ENCODE data around the gene NELL1. TPM values are rescaled to one million over a fixed set of nuclear protein-coding genes. Genes with fewer than 3 reads are reported as not detected.

NELL1 gene
- total RNA-seq, 2 donors from 2014 or later = 1.8 to 10.3 TPM

GRCh38 chr11:21465203-21465602 lies 795.8 kb downstream of the NELL1 start:
- TF ChIP-seq POLR2A (IDR thresholded peaks at IDR 0.05) (no peak), CTCF (IDR thresholded peaks at IDR 0.05) (no peak), POLR2AphosphoS5 (IDR thresholded peaks at IDR 0.05) (no peak)
- Histone ChIP-seq H3K27ac (no peak overlapping the region), H3K36me3 (no peaks in the 10 kb centered on the region), H3K4me1 (replicated peaks) (no peaks in the 10 kb centered on the region), H3K9me3 (no peaks in the 10 kb centered on the region), H3K4me3 (no peak overlapping the region), H3K27me3 (replicated peaks; ENCODE audit: insufficient read depth) (no peaks in the 10 kb centered on the region)
- intact Hi-C loops (cut with DNase I) = no loop called here
- DNase-seq (ENCODE audit: low spot score) = no peak
- 92% methylated on average over 1 of the region's 1 CpG for WGBS

GRCh38 chr11:21465920-21466319 lies 796.5 kb downstream of the NELL1 start:
- H3K27me3 ChIP-seq (replicated peaks; ENCODE audit: insufficient read depth) = no peaks in the 10 kb centered on the region
- no peak overlapping the region for H3K27ac ChIP-seq
- no peaks in the 10 kb centered on the region for H3K4me1 ChIP-seq (replicated peaks)
- no peak for TF ChIP-seq CTCF (IDR thresholded peaks at IDR 0.05)
- no peak for TF ChIP-seq POLR2A (IDR thresholded peaks at IDR 0.05)
- TF ChIP-seq POLR2AphosphoS5 (IDR thresholded peaks at IDR 0.05) = no peak
- WGBS = 88% methylated on average over 4 of the region's 4 CpGs
- no peak overlapping the region for H3K4me3 ChIP-seq
- no peaks in the 10 kb centered on the region for H3K9me3 ChIP-seq
- intact Hi-C loops (cut with DNase I) = no loop called here
- no peaks in the 10 kb centered on the region for H3K36me3 ChIP-seq
- DNase-seq (ENCODE audit: low spot score) = no peak

GRCh38 chr11:21470521-21470920 lies 801.1 kb downstream of the NELL1 start:
- no peak for DNase-seq (ENCODE audit: low spot score)
- intact Hi-C loops (cut with DNase I) = no loop called here
- Histone ChIP-seq H3K27me3 (replicated peaks; ENCODE audit: insufficient read depth) (no peaks in the 10 kb centered on the region), H3K27ac (no peak overlapping the region), H3K4me3 (no peak overlapping the region), H3K9me3 (no peaks in the 10 kb centered on the region), H3K4me1 (replicated peaks) (no peaks in the 10 kb centered on the region), H3K36me3 (no peaks in the 10 kb centered on the region)
- TF ChIP-seq CTCF (IDR thresholded peaks at IDR 0.05) (no peak), POLR2AphosphoS5 (IDR thresholded peaks at IDR 0.05) (no peak), POLR2A (IDR thresholded peaks at IDR 0.05) (no peak)

DNA sequence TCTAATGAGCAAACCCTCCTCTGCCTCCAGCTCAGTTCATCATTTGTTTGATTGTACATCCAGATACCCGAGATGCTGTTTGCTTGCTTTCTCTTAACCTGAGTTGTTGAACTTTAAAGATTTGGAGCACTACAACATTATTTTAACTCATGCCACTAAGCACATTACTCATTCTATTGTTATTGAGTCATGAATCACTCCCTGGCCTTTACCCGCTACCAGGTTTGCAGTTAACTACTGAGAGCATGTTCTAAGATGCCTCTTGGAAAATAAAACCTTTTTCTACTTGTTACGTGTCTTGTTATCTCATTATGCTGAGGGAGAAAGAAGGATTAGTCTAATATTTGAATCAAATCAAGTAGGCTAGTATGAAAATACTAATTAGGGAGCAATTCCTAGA lies 802.9 kb downstream of the NELL1 start:
- no peaks in the 10 kb centered on the region for H3K9me3 ChIP-seq
- 39% methylated on average over 3 of the region's 3 CpGs for WGBS

More for the DNA sequence above, 802.9 kb downstream of the NELL1 start:
- no peak for TF ChIP-seq CTCF (IDR thresholded peaks at IDR 0.05)
- TF ChIP-seq POLR2A (IDR thresholded peaks at IDR 0.05) = no peak
- TF ChIP-seq POLR2AphosphoS5 (IDR thresholded peaks at IDR 0.05) = no peak
- DNase-seq (ENCODE audit: low spot score) = no peak
- Histone ChIP-seq H3K36me3 (no peaks in the 10 kb centered on the region), H3K4me3 (no peak overlapping the region), H3K4me1 (replicated peaks) (no peaks in the 10 kb centered on the region), H3K27me3 (replicated peaks; ENCODE audit: insufficient read depth) (no peaks in the 10 kb centered on the region), H3K27ac (no peak overlapping the region)
- intact Hi-C loops (cut with DNase I) = no loop called here

All from prostate gland (tissue), 2 donors.